SKM-1 (cell line): ENCODE results near the gene HIF3A.
A peak's percentile ranks its signal among the peaks of the same experiment; 100 is the strongest.

Experiments
- DNase-seq: peaks from one replicate; lab custom pipeline; 2025; ENCODE audit not compliant: unreplicated experiment; lab: John Stamatoyannopoulos, UW

HIF3A gene

DNA sequence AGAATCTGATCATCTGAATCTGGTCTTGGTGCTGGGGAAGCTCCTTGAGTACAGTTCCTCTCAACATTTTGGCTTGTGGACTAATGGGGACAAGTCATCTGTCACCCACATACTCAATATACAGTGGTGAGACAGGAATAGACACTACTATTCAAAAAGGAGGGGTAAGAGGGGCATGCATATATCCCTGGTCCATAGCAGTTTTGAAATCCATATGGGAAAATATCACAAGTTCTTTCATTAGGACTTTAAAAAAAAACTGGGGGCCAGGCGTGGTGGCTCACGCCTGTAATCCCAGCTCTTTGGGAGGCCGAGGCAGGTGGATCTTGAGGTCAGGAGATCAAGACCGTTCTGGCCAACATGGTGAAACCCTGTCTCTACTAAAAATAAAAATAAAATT, 29.8 kb downstream of the HIF3A start:
- no peak for DNase-seq

DNA sequence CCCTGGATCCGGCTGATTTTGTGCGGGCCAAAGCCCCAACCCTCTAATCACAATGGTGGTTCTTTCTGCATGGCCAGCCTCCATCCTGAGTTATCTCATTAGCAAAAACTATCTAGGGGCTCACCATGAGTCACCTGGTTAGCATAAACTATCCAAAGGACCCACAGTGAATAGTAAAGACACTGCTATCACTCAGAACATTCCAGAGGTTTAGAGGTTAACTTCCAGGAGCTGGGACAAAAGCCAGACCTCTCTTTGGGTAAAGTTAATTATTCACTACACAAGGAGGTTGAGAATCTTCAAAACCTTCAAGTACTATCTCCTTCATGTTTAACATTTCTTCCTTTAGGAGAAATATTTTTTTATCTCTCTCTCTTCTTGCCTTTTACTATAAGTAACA, 31.2 kb downstream of the HIF3A start:
- DNase-seq = no peak

DNA sequence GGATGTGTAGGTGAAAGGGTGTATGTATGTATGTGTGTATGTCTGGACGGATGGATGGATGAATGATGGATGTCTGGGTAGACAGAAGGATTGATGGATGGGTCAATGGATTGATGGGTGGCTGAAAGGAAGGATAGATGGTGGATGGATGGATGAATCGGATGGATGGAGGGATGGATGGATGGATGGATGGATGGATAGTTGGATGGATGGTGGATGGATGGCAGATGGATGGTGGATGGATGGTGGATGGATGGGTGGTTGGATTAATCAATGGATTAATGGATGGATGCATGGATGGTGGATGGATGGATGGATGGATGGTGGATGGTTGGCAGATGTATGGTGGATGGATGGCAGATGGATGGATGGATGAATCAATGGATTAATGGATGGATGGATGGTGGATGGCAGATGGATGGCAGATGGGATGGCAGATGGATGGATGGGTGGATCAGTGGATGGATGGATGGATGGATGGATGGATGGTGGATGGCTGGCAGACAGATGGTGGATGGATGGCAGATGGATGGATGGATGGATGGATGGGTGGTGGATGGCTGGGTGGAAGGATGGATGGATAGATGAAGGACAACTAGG, 33.6 kb downstream of the HIF3A start:
- DNase-seq = no peak

DNA sequence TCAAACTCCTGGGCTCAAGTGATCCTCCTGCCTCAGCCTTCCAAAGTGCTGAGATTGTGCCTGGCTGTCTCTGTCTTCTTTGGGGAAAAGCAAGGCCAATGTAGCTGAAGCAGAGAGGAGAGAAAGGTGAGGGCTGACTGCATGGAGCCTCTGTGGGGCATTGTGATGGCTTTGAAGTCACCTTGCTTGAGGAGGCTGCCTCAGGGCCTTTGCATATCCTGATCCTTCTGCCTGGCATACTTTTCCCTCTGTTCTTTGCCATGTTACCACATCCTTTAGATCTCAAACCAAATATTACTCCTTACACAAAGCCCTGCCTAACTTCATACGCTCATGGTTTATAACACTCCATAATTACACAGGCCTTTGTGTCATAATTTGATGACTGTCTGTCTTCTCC, 40.6 kb downstream of the HIF3A start:
- no peak for DNase-seq

DNA sequence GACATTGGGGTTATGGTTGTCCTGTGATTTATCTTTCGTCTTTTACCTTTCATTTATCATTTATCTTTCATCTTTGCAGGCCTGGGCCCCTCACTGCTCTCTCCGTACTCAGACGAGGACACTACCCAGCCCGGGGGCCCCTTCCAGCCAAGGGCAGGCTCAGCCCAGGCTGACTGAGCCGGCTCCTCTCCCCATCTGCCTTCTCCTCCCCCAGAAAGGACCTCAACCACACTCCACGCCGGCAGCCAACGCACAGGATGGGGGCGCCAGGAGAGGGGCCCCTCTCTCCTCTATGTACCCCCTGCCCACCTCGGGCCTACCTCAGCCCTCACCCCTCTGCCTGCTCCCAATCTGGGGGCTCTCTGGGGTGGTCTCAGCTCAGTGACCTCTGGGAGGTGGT, 42.6 kb downstream of the HIF3A start:
- no peak for DNase-seq

DNA sequence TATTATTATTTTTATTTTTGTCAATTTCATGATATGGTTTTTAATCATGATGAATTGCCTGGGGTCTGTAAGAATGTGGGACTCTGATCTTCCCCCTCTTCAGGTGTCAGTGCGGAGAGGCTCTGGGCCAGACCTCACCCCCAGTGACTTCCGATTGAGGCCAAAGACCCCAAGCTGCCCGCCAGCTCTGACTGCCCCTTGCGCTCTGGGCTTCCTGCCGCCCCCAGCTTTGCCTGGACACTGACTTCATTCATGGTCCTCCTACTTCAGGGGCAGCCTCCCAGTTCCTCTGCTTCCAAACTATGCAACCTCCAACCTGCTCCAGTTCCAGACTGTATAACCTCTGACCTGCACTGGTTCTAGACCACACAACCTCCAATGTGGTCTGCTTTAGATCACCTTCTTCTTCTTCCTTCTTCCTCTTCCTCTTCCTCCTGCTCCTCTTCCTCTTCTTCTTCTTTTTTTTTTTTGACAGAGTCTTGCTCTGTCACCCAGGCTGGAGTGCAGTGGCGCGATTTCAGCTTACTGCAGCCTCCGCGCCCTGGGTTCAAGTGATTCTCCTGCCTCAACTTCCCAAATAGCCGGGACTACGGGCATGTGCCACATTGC, 43.3 kb downstream of the HIF3A start:
- DNase-seq = peak; percentile 3

DNA sequence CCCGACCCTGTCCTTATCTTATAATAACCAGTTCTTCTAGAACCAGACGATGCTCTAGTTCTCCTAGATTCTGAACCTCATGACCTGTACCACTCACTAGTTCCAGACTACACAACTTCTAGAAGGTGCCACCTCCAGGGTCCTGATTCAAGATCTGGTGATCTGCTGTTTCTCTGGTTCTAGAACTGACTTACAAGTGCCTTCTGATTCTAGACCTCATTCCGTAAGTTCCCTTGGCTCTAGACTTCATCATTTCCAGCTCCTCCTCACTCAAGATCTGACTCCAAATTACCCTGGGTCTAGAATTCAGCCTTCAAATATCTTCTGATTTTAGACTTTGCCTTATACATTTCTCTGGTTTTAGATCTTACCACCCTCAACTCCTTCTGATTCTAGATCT, 45.1 kb downstream of the HIF3A start:
- DNase-seq = no peak

DNA sequence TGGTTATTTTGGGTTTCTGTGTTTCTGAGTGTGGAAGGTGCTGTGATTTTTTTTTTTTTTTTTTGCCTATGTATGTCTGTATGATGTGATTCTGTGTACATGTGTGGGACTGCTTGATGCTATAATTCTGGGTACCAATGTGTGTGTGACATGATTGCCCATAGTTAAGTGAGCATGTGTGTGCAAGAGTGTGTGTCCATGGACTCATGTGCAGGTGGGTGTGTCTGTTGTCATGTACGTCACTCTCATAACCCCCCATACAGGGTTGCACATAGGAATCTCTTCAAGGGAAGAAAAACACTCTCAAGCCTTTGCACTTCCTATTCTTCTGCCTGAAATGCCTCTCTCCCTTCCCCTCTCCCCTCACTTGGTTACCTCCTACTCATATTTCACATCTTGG, 47.5 kb downstream of the HIF3A start:
- DNase-seq = no peak

DNA sequence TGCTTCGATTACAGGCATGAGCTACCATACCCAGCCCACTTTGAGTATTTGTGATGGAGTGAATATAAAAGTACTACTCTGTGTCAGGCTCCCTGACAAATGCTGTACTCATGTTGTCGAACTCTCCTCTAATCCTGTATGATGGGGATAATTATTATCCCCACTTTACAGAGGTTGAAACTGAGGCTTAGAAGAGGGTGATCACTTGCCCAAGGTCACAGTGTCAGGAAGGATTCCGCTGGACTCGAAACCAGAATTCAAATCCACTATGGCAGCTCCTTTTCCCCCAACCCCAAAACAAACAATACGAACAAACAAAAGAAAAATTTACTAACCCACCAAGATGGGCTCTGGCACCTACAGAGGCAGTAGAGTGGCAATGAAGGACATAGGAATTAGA, 48.3 kb downstream of the HIF3A start:
- no peak for DNase-seq

DNA sequence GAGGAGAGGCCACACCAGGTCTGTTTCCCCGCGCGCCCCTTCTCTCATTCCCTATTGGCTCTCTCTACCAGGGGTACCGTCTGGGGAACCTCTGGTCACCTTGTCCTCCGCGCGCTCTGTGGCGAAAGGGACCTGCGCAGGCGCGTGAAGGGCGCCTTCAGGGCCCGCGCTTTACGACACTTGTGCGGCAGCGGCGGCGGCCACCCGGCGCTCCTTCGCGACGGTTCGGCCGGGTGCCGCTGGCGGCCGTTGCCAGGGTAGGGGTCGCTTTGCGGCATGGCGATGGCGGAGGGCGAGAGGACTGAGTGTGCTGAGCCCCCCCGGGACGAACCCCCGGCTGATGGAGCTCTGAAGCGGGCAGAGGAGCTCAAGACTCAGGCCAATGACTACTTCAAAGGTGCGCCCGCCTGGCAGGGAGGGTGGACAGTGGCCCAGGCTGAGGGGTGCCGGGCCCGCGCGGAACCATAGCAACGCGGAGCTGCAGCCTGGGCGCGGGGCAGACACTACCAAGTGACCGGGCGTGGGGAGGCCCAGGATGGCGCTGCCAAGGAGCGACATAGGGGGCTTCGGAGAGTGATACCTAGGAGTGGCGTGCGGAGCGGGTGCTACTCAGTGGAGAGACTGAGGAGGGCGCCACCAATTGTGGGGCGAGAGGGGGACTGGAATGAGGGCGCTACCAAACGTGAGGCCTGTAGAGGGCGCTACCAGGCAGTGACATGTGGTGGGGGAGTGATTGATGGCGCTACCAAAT, 50.2 kb downstream of the HIF3A start, which contains the start of gene PPP5C:
TSS of gene PPP5C (plus strand) at position 267 of the 751 bp plus-strand sequence. CDS start at position 277, 10 bp downstream.
- peak; percentile 59 for DNase-seq

DNA sequence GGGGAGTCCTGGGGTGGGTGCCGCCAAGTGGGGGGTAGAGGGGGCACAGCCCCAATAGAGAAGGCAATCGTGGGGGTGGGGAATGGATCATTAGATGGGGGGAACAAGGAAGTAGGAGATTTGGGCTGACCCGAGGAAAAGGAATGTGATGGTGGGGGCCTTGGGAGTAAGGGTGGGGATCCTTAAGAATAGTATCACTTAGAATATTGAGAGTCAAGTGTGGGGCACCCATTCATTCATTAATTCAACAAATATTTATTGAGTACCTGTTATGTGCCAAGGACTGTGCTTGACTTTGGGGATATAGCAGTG, 50.7 kb downstream of the HIF3A start:
- DNase-seq = no peak

DNA sequence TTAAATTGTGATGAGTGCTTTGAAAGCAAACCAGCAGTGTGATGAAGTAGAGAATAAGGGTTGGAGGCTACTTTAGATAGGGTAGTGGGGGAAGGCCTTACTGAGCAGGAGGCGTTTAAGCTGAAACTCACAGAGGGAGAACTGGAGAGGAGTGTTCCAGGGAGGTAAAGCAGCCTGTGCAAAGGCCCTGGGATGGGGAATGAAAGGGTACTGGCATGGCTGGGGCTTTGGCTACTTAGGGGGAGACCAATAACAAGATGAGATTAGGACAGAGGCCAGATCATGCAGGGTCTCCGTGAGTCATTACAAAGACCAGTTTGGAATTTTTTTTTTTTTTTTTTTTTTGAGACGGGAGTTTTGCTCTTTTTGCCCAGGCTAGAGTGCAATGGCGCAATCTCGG, 51.1 kb downstream of the HIF3A start:
- no peak for DNase-seq

DNA sequence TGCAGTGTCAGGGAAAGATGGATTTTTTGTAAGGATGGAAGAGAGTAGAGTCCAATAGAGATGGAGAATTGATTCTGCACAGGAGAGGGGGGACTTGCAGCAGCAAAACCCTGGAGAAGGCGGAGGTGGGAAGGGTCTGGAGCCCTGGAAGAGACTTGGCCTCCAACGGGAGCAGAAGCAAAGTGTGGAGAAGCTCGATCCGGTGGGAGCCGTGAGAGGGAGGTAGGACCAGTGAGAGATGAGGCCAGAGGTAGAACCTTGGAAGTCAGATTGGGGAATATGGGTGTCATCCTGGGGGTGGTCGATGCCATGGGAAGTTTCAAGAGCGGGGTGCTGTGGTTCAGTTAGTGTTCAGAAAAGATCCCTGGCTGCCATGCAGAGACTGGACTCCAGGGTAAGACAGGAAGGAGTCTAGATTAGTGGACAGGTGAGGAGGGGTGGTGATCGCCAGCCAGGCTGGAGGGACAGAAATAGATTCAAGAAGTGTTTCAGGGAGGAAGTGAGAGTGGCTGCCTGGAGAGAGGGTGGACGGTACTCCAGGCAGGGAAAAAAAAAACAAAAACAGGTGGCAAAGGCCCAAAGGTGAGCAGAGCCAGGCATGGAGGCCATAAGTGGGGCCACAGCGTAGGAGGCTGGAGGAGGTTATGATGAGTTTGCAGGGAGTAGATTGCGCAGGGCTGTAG, 52.6 kb downstream of the HIF3A start:
- DNase-seq = no peak

DNA sequence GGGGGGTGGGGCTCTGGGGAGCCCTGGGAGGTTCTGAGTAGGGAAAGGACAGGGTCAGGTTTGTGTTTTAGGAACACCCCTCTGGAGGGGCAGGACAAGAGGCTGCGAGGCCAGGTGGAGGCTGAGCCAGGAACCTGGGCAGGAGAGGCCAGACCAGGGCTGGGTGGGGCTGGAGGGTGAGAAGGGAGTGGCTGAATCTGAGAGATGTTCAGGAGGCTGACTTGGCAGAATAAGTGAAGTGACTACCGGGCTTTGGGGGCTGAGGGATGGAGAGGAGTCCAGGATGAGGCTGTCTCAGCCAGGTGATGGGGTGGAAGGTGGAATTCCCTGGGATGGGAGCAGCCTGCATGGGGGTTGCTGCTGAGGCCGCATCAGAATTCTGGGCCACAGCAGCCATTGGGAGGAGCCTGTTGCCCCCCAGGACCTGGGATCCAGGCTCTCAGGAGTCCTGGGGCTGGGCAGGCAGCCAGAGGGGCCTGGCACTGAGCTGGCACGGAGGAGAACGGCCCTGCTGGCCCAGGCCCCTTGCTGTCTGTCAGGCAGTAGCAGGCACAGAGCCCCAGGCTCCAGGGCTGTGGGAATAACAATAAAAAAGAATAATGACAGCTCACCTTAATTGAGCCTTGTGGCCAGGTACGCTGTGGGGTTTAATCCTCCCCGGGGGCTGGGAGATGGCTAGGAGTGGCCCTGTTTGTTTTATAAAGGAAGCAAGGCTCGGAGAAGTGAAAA, 53.4 kb downstream of the HIF3A start:
- no peak for DNase-seq

DNA sequence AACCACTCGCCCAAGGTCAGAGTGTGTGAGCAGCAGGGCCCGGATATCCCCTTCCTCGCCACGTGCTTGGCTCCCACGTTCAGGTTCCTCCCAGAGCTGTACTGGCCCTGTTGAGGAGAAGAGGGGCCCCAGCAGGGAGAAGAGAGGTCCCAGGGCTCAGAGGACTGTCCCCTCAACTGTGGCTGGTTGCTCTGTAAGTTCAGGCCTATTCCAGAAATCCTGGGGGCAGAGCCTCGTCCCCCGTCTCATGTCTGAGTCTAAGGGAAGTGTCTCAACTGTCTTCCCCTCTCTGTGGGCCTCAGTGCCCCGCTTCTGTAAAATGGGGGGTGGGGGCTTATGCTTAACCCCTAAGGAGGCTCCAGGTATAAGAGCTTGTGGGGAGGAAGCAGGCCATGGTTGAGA, 53.9 kb downstream of the HIF3A start:
- DNase-seq = peak; percentile 16

DNA sequence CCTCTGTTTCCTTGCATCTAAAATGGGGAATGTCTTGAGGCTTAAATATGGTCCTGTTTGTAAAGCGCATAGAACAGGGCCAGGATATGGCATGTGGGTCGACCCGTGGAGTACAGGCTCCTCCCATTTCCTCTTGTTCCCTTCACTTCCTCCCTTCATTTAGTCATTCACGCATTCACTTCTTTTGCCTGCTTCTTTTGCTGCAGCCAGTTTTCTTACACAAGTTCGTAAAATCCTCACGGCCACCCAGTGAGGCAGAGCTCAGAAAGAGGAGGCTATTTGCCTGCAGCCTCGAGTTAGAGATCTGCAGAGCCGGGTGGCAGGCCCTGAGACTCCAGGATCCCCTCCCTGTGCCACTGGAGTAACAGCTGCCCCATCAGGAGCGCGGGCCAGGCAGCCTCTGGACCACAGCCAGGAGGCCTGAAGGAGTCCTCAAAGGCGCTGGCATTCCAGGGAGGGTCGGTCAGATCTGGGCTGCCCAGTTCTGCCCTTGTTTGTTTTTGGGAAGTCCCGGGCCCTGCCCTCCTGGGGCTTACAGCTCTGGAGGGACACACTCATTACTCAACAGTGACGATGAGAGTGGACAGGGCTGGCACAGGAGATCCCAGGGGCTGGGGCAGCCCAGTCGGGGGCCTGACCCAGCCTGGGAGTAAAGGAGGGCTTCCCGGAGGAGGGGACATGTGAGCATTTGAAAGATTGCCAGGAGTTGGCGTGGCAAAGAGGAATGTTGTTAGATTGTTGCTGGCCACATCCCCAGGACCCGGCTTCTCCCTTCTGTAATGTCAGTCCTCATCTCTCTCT, 54.6 kb downstream of the HIF3A start:
- no peak for DNase-seq

DNA sequence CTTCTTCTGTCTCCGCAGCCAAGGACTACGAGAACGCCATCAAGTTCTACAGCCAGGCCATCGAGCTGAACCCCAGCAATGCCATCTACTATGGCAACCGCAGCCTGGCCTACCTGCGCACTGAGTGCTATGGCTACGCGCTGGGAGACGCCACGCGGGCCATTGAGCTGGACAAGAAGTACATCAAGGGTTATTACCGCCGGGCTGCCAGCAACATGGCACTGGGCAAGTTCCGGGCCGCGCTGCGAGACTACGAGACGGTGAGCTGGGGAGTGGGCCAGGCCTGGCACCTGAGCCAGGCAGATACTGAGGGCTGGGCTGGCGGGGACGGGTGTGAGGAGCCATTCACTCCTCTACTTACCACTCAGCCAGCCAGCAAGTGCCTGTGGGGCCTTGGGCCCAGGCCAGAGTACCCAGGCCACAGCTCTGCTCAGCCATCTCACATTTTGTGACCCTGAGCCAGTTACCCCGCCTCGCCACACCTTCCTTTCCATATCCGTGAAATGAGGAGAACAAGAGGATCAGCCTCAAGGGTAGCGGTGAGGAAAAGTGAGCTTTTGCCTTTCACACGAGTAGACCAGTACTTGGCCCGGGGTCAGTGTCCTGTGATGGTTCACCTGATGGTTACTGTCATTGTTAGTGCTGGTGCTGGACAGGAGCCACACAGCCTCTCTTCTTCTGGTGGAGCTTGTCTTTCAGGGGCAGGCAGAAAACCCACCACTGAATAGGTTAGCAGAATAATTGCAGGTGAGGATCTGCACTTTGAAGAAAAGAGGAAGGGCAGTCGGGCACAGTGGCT, 57.1 kb downstream of the HIF3A start:
- DNase-seq = no peak

DNA sequence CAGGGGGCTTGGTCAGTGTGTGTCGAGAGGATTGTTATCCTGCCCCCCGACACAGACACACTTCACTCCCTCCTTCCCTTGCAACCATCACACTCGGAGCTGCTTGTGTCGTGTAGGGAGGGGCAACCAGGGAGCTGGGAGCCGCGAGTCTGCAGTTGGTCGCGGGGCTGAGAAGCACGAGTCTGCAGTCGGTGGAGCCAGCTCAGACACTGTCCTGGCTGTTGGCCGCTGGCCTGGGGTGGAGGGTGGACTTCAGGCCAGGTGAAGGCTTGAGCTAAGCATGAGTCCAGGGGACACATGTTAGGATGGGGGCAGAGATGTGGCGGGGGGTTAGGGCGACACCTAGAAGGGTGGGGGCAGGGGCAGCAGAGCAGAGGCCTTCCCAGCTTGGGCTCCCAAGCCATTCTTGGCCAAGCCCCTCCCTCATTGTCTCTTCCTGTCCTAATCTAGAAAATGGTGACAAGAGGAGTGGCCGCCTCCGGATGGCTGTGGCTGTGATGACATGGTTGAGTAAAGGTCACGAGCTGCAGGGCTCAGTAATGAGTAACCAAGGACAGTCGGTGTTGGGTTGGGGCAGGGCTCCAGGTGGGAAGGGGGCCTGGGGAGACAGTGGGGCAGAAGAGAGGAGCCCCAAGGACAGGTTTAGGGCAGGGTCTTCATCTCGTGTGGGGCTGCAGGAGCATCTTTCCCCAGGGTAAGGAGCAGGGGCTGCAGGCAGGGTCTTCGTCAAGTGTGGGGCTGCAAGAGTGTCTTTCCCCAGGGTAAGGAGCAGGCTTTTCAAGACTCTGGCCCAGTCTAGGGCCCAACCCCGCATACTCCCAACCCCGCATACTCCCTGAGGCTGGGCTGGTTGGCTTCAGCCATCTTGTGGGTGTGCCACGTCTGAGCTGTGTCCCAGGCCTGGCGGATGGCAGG, 58.6 kb downstream of the HIF3A start:
- DNase-seq = no peak
